ENCODE measurements around the gene CDK2. TPM values are rescaled to one million over a fixed set of nuclear protein-coding genes. Genes with fewer than 3 reads are reported as not detected.

CDK2 gene
- total and polyA plus RNA-seq, 2 of the 4 experiments (the other 2 are of a cell fraction), result 42.5 to 61.7 TPM

DNA sequence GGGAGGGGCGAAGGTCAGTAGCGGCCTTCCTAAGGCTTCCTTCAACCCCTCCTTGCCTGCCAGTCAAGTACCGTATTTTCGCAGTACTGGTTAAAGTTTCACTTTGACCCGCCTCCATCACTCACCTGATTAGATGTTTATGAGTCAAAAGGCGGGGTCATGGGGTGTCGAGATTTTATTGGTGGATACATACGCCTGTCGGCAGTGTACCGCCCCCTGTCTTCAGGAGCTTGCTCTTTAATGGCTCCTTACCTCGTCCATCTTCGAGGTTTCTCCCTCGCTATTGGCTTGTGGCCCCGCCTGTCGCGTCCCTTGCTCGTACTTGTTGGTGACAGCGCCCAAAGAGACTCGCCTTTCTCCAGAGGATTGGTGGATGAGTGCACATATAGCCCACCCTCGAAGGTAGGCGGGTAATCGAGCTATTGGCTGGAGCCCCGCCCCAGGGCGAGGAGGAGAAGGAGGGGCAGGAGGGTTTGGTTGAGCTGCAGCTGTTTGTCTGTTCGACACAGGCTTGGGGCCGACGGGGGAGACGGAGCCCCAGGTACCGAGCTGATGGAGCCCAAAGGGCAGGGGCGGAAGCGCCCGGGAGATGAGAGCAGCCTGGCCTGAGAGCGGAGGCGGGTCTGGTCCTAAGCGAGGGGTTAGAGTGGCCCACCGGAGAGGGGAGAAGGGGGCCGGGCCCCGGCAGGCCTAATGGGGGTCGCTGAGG, 7.1 kb downstream of the CDK2 start, which contains the start of gene RAB5B (continued):
- TF ChIP-seq, protein P1, sequence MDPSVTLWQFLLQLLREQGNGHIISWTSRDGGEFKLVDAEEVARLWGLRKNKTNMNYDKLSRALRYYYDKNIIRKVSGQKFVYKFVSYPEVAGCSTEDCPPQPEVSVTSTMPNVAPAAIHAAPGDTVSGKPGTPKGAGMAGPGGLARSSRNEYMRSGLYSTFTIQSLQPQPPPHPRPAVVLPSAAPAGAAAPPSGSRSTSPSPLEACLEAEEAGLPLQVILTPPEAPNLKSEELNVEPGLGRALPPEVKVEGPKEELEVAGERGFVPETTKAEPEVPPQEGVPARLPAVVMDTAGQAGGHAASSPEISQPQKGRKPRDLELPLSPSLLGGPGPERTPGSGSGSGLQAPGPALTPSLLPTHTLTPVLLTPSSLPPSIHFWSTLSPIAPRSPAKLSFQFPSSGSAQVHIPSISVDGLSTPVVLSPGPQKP (IDR thresholded peaks at IDR 0.05; ENCODE audit: borderline replicate concordance, low read depth, low read length), result no peak
- TF ChIP-seq POLR2A (IDR thresholded peaks at IDR 0.05; ENCODE audit: low read depth, low read length) (peak; percentile 93), FOS (IDR thresholded peaks at IDR 0.05; ENCODE audit: low read depth, low read length) (peak; percentile 85), RAD21 (IDR thresholded peaks at IDR 0.05; ENCODE audit: low read length) (no peak), MAFK (IDR thresholded peaks at IDR 0.05; ENCODE audit: low read depth, low read length) (no peak), CTCF (conservative IDR thresholded peaks at IDR 0.05; ENCODE audit: low read depth, low read length) (no peak)
